Measurements from ENCODE around the gene PRR23E.

PRR23E gene

GRCh38 chr3:127228866-127229265 lies 35.9 kb downstream of the PRR23E start:
- no peaks in the 10 kb centered on the region for H3K4me1 ChIP-seq (ENCODE audit: insufficient read depth, low read length, severe bottlenecking)
- H3K4me3 ChIP-seq (ENCODE audit: low read depth, low read length, poor library complexity, severe bottlenecking): no peak overlapping the region
- H3K9me2 ChIP-seq (ENCODE audit: low read depth, low read length): no peaks in the 10 kb centered on the region
- H3K4me2 ChIP-seq (ENCODE audit: low read length): no peak overlapping the region
- H3K9ac ChIP-seq (ENCODE audit: low read length): no peak overlapping the region
- H3K9me3 ChIP-seq (ENCODE audit: low read length): no peaks in the 10 kb centered on the region
- H2AFZ ChIP-seq (ENCODE audit: low read length): no peak overlapping the region
- no peak for TF ChIP-seq CTCF (IDR thresholded peaks at IDR 0.05; ENCODE audit: low read length)
- no peak for TF ChIP-seq EZH2 (IDR thresholded peaks at IDR 0.05; ENCODE audit: borderline replicate concordance, low read length)
- no peaks in the 10 kb centered on the region for H3K36me3 ChIP-seq (ENCODE audit: insufficient read depth, low read length)
- H3K79me2 ChIP-seq (ENCODE audit: insufficient read depth, low read length): no peaks in the 10 kb centered on the region
- no peak overlapping the region for H3K27ac ChIP-seq (ENCODE audit: low read depth, low read length, poor library complexity, severe bottlenecking)
- no peaks in the 10 kb centered on the region for H3K27me3 ChIP-seq (ENCODE audit: insufficient read depth, low read length)
- no peaks in the 10 kb centered on the region for H3F3A ChIP-seq (ENCODE audit: insufficient read depth, low read length)
- no peaks in the 10 kb centered on the region for H4K20me1 ChIP-seq (ENCODE audit: insufficient read depth, low read length)

- Histone ChIP-seq H3K9me3 (ENCODE audit: low read length) (no peaks in the 10 kb centered on the region), H3F3A (ENCODE audit: insufficient read depth, low read length) (no peaks in the 10 kb centered on the region), H3K9ac (ENCODE audit: low read length) (no peak overlapping the region), H3K79me2 (ENCODE audit: insufficient read depth, low read length) (no peaks in the 10 kb centered on the region), H3K4me3 (ENCODE audit: low read depth, low read length, poor library complexity, severe bottlenecking) (no peak overlapping the region), H2AFZ (ENCODE audit: low read length) (no peak overlapping the region), H3K27me3 (ENCODE audit: insufficient read depth, low read length) (no peaks in the 10 kb centered on the region), H3K4me1 (ENCODE audit: insufficient read depth, low read length, severe bottlenecking) (no peaks in the 10 kb centered on the region), H3K36me3 (ENCODE audit: insufficient read depth, low read length) (no peaks in the 10 kb centered on the region), H3K4me2 (ENCODE audit: low read length) (no peak overlapping the region), H4K20me1 (ENCODE audit: insufficient read depth, low read length) (no peaks in the 10 kb centered on the region), H3K9me2 (ENCODE audit: low read depth, low read length) (no peaks in the 10 kb centered on the region), H3K27ac (ENCODE audit: low read depth, low read length, poor library complexity, severe bottlenecking) (no peak overlapping the region)
- no peak for TF ChIP-seq CTCF (IDR thresholded peaks at IDR 0.05; ENCODE audit: low read length)
- no peak for TF ChIP-seq EZH2 (IDR thresholded peaks at IDR 0.05; ENCODE audit: borderline replicate concordance, low read length)
Observed at GRCh38 chr3:127233371-127233770, 40.4 kb downstream of the PRR23E start.

- H3K4me3 ChIP-seq (ENCODE audit: low read depth, low read length, poor library complexity, severe bottlenecking): no peak overlapping the region
- no peak overlapping the region for H3K9ac ChIP-seq (ENCODE audit: low read length)
- H2AFZ ChIP-seq (ENCODE audit: low read length): no peak overlapping the region
- no peaks in the 10 kb centered on the region for H3K27me3 ChIP-seq (ENCODE audit: insufficient read depth, low read length)
- H3K79me2 ChIP-seq (ENCODE audit: insufficient read depth, low read length): no peaks in the 10 kb centered on the region
- H3K27ac ChIP-seq (ENCODE audit: low read depth, low read length, poor library complexity, severe bottlenecking): no peak overlapping the region
- H3K4me1 ChIP-seq (ENCODE audit: insufficient read depth, low read length, severe bottlenecking): no peaks in the 10 kb centered on the region
- H3F3A ChIP-seq (ENCODE audit: insufficient read depth, low read length): no peaks in the 10 kb centered on the region
- no peaks in the 10 kb centered on the region for H4K20me1 ChIP-seq (ENCODE audit: insufficient read depth, low read length)
- no peaks in the 10 kb centered on the region for H3K36me3 ChIP-seq (ENCODE audit: insufficient read depth, low read length)
- no peaks in the 10 kb centered on the region for H3K9me3 ChIP-seq (ENCODE audit: low read length)
- H3K4me2 ChIP-seq (ENCODE audit: low read length): no peak overlapping the region
- H3K9me2 ChIP-seq (ENCODE audit: low read depth, low read length): no peaks in the 10 kb centered on the region
- TF ChIP-seq EZH2 (IDR thresholded peaks at IDR 0.05; ENCODE audit: borderline replicate concordance, low read length): no peak
- no peak for TF ChIP-seq CTCF (IDR thresholded peaks at IDR 0.05; ENCODE audit: low read length)
Observed at GRCh38 chr3:127234778-127235177, 41.8 kb downstream of the PRR23E start.

Measured in OCI-LY1 (cell line).